Body of pancreas (tissue), 4 donors: ENCODE measurements around the gene HDAC3. TPM values are rescaled to one million over a fixed set of nuclear protein-coding genes. Genes with fewer than 3 reads are reported as not detected.

ENCODE experiments used
- ATAC-seq: fragments of 150-250 bp; one replicate; pipeline ENCODE4 v1.9.1; 2016
- DNase-seq, 4 donors: peaks; one replicate each; pipeline ENCODE4 v3.0.0-alpha.2; 2019
- H3K27ac ChIP-seq, 4 donors: fragments of 200-600 bp; sonication (generic); 1 replicate in 3 of 4; 2 replicates in 1 of 4; pipeline versions ENCODE4 v1.5.1 to v1.6.1; 2016 to 2019; ENCODE audit warnings: mild to moderate bottlenecking in 1 of 4, mixed read lengths in 1 of 4, moderate library complexity in 1 of 4
- H3K27me3 ChIP-seq, 2 donors: fragments of 200-600 bp; sonication (generic); one replicate each; pipeline ENCODE4 v1.6.0; 2016; ENCODE audit warnings: mild to moderate bottlenecking in 1 of 2
- H3K36me3 ChIP-seq, 2 donors: fragments of 200-600 bp; sonication (generic); replicated peaks in 1 of 2; 2 replicates each; pipeline ENCODE4 v1.5.1; 2016; ENCODE audit warnings: low read depth in 2 of 2; ENCODE audit not compliant: insufficient read depth in 1 of 2
- H3K4me1 ChIP-seq: fragments of 200-600 bp; sonication (generic); one replicate; pipeline ENCODE4 v1.6.0; 2016
- H3K4me3 ChIP-seq, 2 donors: fragments of 200-600 bp; sonication (generic); 1 replicate in 1 of 2; 2 replicates in 1 of 2; pipeline ENCODE4 v1.5.1; 2016 to 2019
- H3K9me3 ChIP-seq, 3 donors: fragments of 200-600 bp; sonication (generic); 1 replicate in 2 of 3; 2 replicates in 1 of 3; pipeline ENCODE4 v1.5.1; 2016
- POLR2A ChIP-seq, 3 donors: fragments of 450-650 bp; IDR thresholded peaks; one replicate each; pipeline ENCODE4 v1.6.1; 2016; ENCODE audit warnings: antibody characterized with exemption in 3 of 3, mild to moderate bottlenecking in 2 of 3
- WGBS, 2 donors: methylation state at CpG; one replicate each; pipeline ENCODE4 v1.1.5; 2017; 5-methylcytosine and 5-hydroxymethylcytosine counted together
- intact Hi-C: fragments of 100-400 bp; cut with DNase I; formaldehyde crosslinking; loops from one replicate; pipeline ENCODE4 v1.15.1; 2023
- total RNA-seq, 2 donors: library from RNA; depleted of rRNA; stranded (reverse); fragments of >200 nt; gene quantifications; one replicate each; pipeline ENCODE4 v1.1.0, GENCODE V29; 2016
- TF ChIP-seq, protein P1 (sequence below), 7 experiments: fragments of 450-650 bp in 4 of 7; fragments of 200-600 bp in 3 of 7; sonication (generic) in 3 of 7; IDR thresholded peaks; one replicate each; pipeline ENCODE4 v1.5.1; 2016 to 2019; ENCODE audit warnings: antibody characterized with exemption in 7 of 7

The HDAC3 gene
- total RNA-seq, 2 donors from 2014 or later = 42.8 to 63.8 TPM

DNA sequence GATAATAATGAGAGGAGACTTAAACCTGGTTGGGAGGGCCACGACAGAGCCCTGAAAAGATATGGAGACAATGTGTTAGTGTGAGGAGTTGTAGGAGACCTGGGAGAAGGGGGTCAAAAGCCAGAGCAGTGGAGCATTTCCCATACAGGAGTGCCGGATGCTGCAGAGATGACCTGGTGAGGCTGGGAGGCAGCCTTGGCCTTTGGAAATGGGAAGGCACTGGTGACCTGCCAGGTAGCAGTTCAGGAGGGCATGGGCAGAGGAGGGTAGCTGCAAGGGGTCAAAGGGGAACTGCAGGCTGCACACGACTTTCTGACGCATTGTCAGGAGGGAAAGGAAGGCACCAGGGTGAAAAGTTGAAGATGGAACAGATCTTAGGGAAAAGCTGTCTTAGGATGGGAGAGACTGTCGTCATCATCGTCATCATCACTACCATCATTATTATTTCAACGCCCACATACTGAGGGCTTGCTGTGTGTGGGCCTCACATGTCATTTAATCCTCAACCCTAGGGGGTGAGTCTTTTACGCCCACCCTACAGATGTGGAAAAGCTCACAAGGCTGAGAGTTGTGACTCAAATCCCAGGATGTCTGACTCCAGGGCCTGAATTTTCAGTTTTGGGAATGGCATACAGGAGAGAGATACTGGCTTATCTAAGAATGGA, 32.1 kb upstream of the HDAC3 start:
- Histone ChIP-seq H3K4me1 (peaks cover 7% of the 10 kb centered on the region), H3K9me3 (no peaks in the 10 kb centered on the region), H3K36me3 (no peaks in the 10 kb centered on the region), H3K4me3 (no peak overlapping the region), H3K27me3 (no peaks in the 10 kb centered on the region), H3K27ac (no peak overlapping the region)
- intact Hi-C loops = no loop called here
- 62 to 74% methylated on average over 8 of the region's 8 CpGs for WGBS, 2 donors
- ATAC-seq (no peak), DNase-seq (no peak)
- TF ChIP-seq, protein P1, sequence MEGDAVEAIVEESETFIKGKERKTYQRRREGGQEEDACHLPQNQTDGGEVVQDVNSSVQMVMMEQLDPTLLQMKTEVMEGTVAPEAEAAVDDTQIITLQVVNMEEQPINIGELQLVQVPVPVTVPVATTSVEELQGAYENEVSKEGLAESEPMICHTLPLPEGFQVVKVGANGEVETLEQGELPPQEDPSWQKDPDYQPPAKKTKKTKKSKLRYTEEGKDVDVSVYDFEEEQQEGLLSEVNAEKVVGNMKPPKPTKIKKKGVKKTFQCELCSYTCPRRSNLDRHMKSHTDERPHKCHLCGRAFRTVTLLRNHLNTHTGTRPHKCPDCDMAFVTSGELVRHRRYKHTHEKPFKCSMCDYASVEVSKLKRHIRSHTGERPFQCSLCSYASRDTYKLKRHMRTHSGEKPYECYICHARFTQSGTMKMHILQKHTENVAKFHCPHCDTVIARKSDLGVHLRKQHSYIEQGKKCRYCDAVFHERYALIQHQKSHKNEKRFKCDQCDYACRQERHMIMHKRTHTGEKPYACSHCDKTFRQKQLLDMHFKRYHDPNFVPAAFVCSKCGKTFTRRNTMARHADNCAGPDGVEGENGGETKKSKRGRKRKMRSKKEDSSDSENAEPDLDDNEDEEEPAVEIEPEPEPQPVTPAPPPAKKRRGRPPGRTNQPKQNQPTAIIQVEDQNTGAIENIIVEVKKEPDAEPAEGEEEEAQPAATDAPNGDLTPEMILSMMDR (IDR thresholded peaks at IDR 0.05) = no peak
- TF ChIP-seq POLR2A (IDR thresholded peaks at IDR 0.05) = no peak

DNA sequence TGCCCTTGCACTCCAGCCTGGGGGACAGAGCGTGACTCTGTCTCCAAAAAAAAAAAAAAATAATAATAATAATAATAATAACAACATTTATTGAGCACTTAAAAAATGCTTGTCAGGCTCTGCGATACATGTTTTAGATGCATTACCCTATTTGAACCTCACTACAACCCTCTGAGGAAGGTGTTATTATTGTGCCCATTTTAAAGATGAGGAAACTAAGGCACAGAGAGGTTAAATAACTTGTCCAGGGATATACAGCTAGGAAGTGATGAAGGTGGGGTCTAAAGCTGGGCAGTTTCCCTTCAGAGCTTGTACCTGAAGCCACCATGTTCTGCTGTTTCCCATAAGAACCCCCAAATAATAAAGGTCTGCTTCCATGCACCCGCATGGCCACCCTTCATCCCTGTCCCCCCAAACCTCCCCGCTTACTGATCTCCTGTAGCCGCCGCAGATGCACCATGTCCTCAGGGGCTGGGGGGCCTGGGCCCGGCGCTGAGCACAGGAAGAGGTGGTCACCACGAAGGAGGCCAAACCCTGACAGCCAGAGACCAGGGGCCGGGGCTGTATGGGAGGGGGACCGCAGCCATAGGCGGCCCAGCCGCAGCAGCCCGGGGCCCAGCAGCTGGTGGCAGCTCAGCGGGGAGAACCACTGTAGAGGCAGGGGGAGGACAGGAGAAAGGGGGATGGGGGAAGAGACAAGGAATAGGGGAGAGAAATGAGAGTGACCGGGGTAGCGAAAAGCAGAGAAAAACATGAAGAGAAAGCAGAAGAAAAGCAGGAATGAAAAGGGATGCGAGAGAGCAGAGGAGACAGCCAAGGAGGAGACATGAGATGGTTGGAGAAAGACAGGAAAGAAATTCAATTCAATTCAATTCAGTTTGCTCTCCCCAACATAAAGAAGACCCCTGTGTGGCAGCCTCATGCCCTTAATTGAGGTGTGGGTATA, 29.6 kb upstream of the HDAC3 start:
- no peaks in the 10 kb centered on the region for H3K27me3 ChIP-seq
- no peak for TF ChIP-seq POLR2A (IDR thresholded peaks at IDR 0.05)
- H3K27ac ChIP-seq = no peak overlapping the region
- DNase-seq = no peak
- WGBS, 2 donors = 89 to 94% methylated on average over 15 to 17 of the region's 18 CpGs
- peaks cover 7% of the 10 kb centered on the region for H3K4me1 ChIP-seq
- no peak for ATAC-seq
- H3K4me3 ChIP-seq = no peak overlapping the region
- H3K36me3 ChIP-seq = no peaks in the 10 kb centered on the region
- H3K9me3 ChIP-seq = no peaks in the 10 kb centered on the region
- intact Hi-C loops = no loop called here

- no peak overlapping the region for H3K4me3 ChIP-seq
- 4 to 20% methylated on average over 5 to 12 of the region's 13 CpGs for WGBS, 2 donors
- ATAC-seq (peak; percentile 97), DNase-seq (peak; percentile 88 to 94 (median 90))
- peak overlapping the region in 1 of 4 donors; percentile 52 for H3K27ac ChIP-seq
- TF ChIP-seq, protein P1 (IDR thresholded peaks at IDR 0.05) = peak; percentile 75 to 90 (median 87)
- no peak for TF ChIP-seq POLR2A (IDR thresholded peaks at IDR 0.05)
- no peaks in the 10 kb centered on the region for H3K36me3 ChIP-seq
- peaks cover 7% of the 10 kb centered on the region for H3K4me1 ChIP-seq
- no peaks in the 10 kb centered on the region for H3K27me3 ChIP-seq
- intact Hi-C loops = no loop called here
- no peaks in the 10 kb centered on the region for H3K9me3 ChIP-seq
These were observed 28.2 kb upstream of the HDAC3 start for GRCh38 chr5:141664733-141665461.

- intact Hi-C loops = no loop called here
- no peak overlapping the region for H3K27ac ChIP-seq
- ATAC-seq (no peak), DNase-seq (no peak)
- H3K36me3 ChIP-seq = no peaks in the 10 kb centered on the region
- H3K27me3 ChIP-seq = no peaks in the 10 kb centered on the region
- 73 to 78% methylated on average over 8 of the region's 8 CpGs for WGBS, 2 donors
- H3K4me3 ChIP-seq = no peak overlapping the region
- peaks cover 7% of the 10 kb centered on the region for H3K4me1 ChIP-seq
- TF ChIP-seq, protein P1 (IDR thresholded peaks at IDR 0.05) = no peak
- TF ChIP-seq POLR2A (IDR thresholded peaks at IDR 0.05) = no peak
- H3K9me3 ChIP-seq = no peaks in the 10 kb centered on the region
These were observed 26.9 kb upstream of the HDAC3 start for GRCh38 chr5:141663506-141663905.

- peaks cover 7% of the 10 kb centered on the region for H3K4me1 ChIP-seq
- no peak overlapping the region for H3K27ac ChIP-seq
- H3K36me3 ChIP-seq = no peaks in the 10 kb centered on the region
- 65 to 74% methylated on average over 12 to 17 of the region's 17 CpGs for WGBS, 2 donors
- ATAC-seq (no peak), DNase-seq (no peak)
- H3K9me3 ChIP-seq = no peaks in the 10 kb centered on the region
- no peak for TF ChIP-seq POLR2A (IDR thresholded peaks at IDR 0.05)
- TF ChIP-seq, protein P1 (IDR thresholded peaks at IDR 0.05) = no peak
- H3K27me3 ChIP-seq = no peaks in the 10 kb centered on the region
- H3K4me3 ChIP-seq = no peak overlapping the region
- intact Hi-C loops = no loop called here
These were observed 25.4 kb upstream of the HDAC3 start for GRCh38 chr5:141662028-141662427.
